Measurements from ENCODE around the gene NR2E1.
A peak's percentile ranks its signal among the peaks of the same experiment; 100 is the strongest.

The NR2E1 gene

GRCh38 chr6:108156180-108156937 is 9.5 kb upstream of the NR2E1 start:
- Histone ChIP-seq H3K4me3 (ENCODE audit: low read depth in 1 of 2, low read length in 1 of 2) (no peak overlapping the region), H3K9me3 (no peaks in the 10 kb centered on the region), H3K4me1 (ENCODE audit: control insufficient read depth in 1 of 2, insufficient read depth in 1 of 2, low read depth in 1 of 2, low read length in 1 of 2) (peaks cover 2 to 11% of the 10 kb centered on the region in 2 experiments), H3K27ac (no peak overlapping the region), H3K36me3 (no peaks in the 10 kb centered on the region), H3K27me3 (peaks cover 100% of the 10 kb centered on the region)
- TF ChIP-seq, protein P1, sequence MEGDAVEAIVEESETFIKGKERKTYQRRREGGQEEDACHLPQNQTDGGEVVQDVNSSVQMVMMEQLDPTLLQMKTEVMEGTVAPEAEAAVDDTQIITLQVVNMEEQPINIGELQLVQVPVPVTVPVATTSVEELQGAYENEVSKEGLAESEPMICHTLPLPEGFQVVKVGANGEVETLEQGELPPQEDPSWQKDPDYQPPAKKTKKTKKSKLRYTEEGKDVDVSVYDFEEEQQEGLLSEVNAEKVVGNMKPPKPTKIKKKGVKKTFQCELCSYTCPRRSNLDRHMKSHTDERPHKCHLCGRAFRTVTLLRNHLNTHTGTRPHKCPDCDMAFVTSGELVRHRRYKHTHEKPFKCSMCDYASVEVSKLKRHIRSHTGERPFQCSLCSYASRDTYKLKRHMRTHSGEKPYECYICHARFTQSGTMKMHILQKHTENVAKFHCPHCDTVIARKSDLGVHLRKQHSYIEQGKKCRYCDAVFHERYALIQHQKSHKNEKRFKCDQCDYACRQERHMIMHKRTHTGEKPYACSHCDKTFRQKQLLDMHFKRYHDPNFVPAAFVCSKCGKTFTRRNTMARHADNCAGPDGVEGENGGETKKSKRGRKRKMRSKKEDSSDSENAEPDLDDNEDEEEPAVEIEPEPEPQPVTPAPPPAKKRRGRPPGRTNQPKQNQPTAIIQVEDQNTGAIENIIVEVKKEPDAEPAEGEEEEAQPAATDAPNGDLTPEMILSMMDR (IDR thresholded peaks at IDR 0.05), result no peak

DNA sequence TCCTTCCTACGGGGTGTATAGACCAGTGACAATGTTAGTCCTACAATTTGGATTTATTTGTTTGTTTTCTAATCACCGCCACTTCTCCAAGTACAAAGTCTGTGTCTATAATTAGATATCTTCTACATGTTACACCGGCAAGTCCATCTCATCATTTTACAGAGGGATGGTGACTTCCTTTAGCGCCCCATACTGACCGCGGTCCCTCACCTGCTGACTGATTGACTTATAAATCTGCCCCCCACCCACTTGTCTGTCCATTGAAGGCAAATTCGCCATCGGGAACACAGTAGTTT is 8.9 kb upstream of the NR2E1 start:
- H3K4me3 ChIP-seq (ENCODE audit: low read depth in 1 of 2, low read length in 1 of 2), result no peak overlapping the region
- H3K4me1 ChIP-seq (ENCODE audit: control insufficient read depth in 1 of 2, insufficient read depth in 1 of 2, low read depth in 1 of 2, low read length in 1 of 2), result peaks cover 2 to 11% of the 10 kb centered on the region in 2 experiments
- H3K9me3 ChIP-seq, result no peaks in the 10 kb centered on the region
- H3K27ac ChIP-seq, result no peak overlapping the region
- no peaks in the 10 kb centered on the region for H3K36me3 ChIP-seq
- TF ChIP-seq, protein P1 (IDR thresholded peaks at IDR 0.05), result no peak
- H3K27me3 ChIP-seq, result peaks cover 100% of the 10 kb centered on the region

- Histone ChIP-seq H3K4me3 (ENCODE audit: low read depth in 1 of 2, low read length in 1 of 2) (peak overlapping the region in 1 of 2 experiments; percentile 22), H3K36me3 (no peaks in the 10 kb centered on the region), H3K27ac (no peak overlapping the region), H3K4me1 (ENCODE audit: control insufficient read depth in 1 of 2, insufficient read depth in 1 of 2, low read depth in 1 of 2, low read length in 1 of 2) (peaks cover 2 to 11% of the 10 kb centered on the region in 2 experiments), H3K27me3 (peaks cover 100% of the 10 kb centered on the region), H3K9me3 (no peaks in the 10 kb centered on the region)
- TF ChIP-seq, protein P1 (IDR thresholded peaks at IDR 0.05), result no peak
These were observed 8.4 kb upstream of the NR2E1 start for GRCh38 chr6:108157234-108157980.

DNA sequence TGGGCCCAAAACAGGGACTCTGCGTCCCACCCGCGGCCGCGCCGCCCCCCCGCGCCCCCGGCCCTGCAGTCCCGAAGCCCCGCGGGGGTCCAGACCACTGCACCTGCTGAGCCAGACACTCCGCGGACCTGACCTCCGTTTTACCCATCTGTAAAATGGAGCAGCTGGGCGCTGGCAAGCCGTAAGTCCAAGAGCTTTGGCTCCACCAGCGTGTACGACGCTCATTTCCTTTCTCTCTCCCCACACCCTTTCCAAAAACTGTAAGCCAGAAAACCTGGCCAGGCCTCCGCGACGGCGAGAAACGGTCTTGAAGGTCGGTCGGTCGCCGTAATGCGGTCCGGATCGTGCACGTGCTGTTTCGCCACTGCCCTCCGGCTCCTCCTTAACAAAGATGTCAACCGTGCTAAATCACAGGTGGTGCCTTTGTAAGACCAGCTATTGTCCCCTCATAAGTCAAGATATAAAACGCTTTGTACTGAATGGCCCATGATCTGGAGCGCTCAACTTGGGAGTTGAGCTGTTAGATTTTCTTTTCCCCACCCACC is 7.8 kb upstream of the NR2E1 start:
- peaks cover 100% of the 10 kb centered on the region for H3K27me3 ChIP-seq
- H3K4me3 ChIP-seq (ENCODE audit: low read depth in 1 of 2, low read length in 1 of 2), result peak overlapping the region in 1 of 2 experiments; percentile 22
- TF ChIP-seq, protein P1 (IDR thresholded peaks at IDR 0.05), result no peak

GRCh38 chr6:108159981-108160380 is 5.8 kb upstream of the NR2E1 start:
- TF ChIP-seq, protein P1 (IDR thresholded peaks at IDR 0.05), result no peak
- Histone ChIP-seq H3K4me1 (ENCODE audit: control insufficient read depth in 1 of 2, insufficient read depth in 1 of 2, low read depth in 1 of 2, low read length in 1 of 2) (peaks cover 4 to 16% of the 10 kb centered on the region in 2 experiments), H3K4me3 (ENCODE audit: low read depth in 1 of 2, low read length in 1 of 2) (no peak overlapping the region), H3K27ac (no peak overlapping the region), H3K36me3 (no peaks in the 10 kb centered on the region), H3K9me3 (no peaks in the 10 kb centered on the region), H3K27me3 (peaks cover 100% of the 10 kb centered on the region)

More for the DNA sequence above, 7.8 kb upstream of the NR2E1 start:
- peaks cover 2 to 11% of the 10 kb centered on the region in 2 experiments for H3K4me1 ChIP-seq (ENCODE audit: control insufficient read depth in 1 of 2, insufficient read depth in 1 of 2, low read depth in 1 of 2, low read length in 1 of 2)
- H3K36me3 ChIP-seq, result no peaks in the 10 kb centered on the region
- no peaks in the 10 kb centered on the region for H3K9me3 ChIP-seq
- H3K27ac ChIP-seq, result no peak overlapping the region
